Measurements from ENCODE around the gene WDR27. TPM values are rescaled to one million over a fixed set of nuclear protein-coding genes. Genes with fewer than 3 reads are reported as not detected.
A peak's percentile ranks its signal among the peaks of the same experiment; 100 is the strongest.

WDR27 gene
- total and polyA plus RNA-seq, 11 donors: 2.2 to 12.3 (median 5.7) TPM

DNA sequence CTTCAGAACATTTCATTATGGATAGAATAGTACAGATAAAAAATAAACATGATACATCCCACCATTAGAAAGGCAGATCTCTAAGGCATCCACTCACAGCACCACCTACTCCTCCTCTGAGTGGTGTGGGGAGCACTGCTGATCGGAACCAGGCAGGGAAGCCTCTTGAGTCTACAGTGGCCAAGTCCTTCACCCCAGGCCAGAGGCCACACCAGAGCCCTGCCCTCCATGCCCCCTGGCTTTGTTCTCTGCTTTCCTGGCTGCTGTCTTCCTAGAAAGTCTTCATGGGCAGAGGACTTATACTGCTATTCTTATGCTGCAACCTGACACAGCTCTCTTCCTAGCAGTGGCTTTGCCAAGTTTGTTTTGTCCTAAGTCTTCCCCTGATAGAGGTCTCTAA is 246.4 kb downstream of the WDR27 start:
- H3K27ac ChIP-seq: no peak overlapping the region
- no peaks in the 10 kb centered on the region for H3K36me3 ChIP-seq
- intact Hi-C loops (cut with DNase I): no loop called here
- peaks cover 0 to 18% (median 4%) of the 10 kb centered on the region in 12 donors for H3K9me3 ChIP-seq
- peaks cover 0 to 10% (median 0%) of the 10 kb centered on the region in 12 donors for H3K4me1 ChIP-seq
- DNase-seq (no peak), ATAC-seq (no peak)
- no peak for TF ChIP-seq POLR2A (IDR thresholded peaks at IDR 0.05)
- TF ChIP-seq, protein P1, sequence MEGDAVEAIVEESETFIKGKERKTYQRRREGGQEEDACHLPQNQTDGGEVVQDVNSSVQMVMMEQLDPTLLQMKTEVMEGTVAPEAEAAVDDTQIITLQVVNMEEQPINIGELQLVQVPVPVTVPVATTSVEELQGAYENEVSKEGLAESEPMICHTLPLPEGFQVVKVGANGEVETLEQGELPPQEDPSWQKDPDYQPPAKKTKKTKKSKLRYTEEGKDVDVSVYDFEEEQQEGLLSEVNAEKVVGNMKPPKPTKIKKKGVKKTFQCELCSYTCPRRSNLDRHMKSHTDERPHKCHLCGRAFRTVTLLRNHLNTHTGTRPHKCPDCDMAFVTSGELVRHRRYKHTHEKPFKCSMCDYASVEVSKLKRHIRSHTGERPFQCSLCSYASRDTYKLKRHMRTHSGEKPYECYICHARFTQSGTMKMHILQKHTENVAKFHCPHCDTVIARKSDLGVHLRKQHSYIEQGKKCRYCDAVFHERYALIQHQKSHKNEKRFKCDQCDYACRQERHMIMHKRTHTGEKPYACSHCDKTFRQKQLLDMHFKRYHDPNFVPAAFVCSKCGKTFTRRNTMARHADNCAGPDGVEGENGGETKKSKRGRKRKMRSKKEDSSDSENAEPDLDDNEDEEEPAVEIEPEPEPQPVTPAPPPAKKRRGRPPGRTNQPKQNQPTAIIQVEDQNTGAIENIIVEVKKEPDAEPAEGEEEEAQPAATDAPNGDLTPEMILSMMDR (IDR thresholded peaks at IDR 0.05): no peak
- WGBS, 4 donors: 73 to 95% (median 90%) methylated on average over 1 of the region's 1 CpG
- H3K4me3 ChIP-seq: no peak overlapping the region
- no peaks in the 10 kb centered on the region for H3K27me3 ChIP-seq

DNA sequence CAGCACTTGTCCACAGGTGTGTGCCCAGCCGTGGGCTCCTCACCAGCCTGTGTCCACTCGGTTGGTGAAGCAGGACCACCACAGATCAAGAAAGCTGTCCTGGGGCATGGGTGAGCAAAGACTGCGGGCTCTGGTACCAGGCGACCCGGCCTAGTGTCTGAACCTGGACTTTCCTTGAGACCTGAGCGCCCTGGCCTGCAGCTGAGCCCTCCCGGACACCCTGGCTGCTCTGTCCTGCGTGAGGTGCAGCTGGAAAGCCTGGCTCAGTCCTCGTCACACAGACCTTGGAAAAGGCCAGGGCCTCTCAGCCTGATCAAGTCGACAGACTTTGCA is 247.0 kb downstream of the WDR27 start:
- ATAC-seq: no peak
- WGBS, 4 donors: 90 to 95% (median 92%) methylated on average over 10 of the region's 10 CpGs
- Histone ChIP-seq H3K27me3 (no peaks in the 10 kb centered on the region), H3K4me3 (no peak overlapping the region), H3K9me3 (peaks cover 0 to 12% (median 2%) of the 10 kb centered on the region in 12 donors), H3K36me3 (no peaks in the 10 kb centered on the region), H3K4me1 (peaks cover 0 to 10% (median 0%) of the 10 kb centered on the region in 12 donors), H3K27ac (no peak overlapping the region)
- TF ChIP-seq POLR2A (IDR thresholded peaks at IDR 0.05): no peak
- TF ChIP-seq, protein P1 (IDR thresholded peaks at IDR 0.05): no peak
- intact Hi-C loops (cut with DNase I): no loop called here
- DNase-seq: no peak

GRCh38 chr6:169454204-169454871 is 247.5 kb downstream of the WDR27 start:
- no peak overlapping the region for H3K4me3 ChIP-seq
- intact Hi-C loops (cut with DNase I): no loop called here
- H3K9me3 ChIP-seq: peaks cover 0 to 7% (median 0%) of the 10 kb centered on the region in 12 donors
- H3K27ac ChIP-seq: no peak overlapping the region
- TF ChIP-seq POLR2A (IDR thresholded peaks at IDR 0.05): no peak
- TF ChIP-seq, protein P1 (IDR thresholded peaks at IDR 0.05): no peak
- no peak for DNase-seq
- H3K27me3 ChIP-seq: no peaks in the 10 kb centered on the region
- no peaks in the 10 kb centered on the region for H3K36me3 ChIP-seq
- whole genome bisulfite sequencing, 4 donors: 54 to 76% (median 70%) methylated on average over 8 of the region's 8 CpGs
- ATAC-seq: no peak
- peaks cover 0 to 10% (median 0%) of the 10 kb centered on the region in 12 donors for H3K4me1 ChIP-seq

DNA sequence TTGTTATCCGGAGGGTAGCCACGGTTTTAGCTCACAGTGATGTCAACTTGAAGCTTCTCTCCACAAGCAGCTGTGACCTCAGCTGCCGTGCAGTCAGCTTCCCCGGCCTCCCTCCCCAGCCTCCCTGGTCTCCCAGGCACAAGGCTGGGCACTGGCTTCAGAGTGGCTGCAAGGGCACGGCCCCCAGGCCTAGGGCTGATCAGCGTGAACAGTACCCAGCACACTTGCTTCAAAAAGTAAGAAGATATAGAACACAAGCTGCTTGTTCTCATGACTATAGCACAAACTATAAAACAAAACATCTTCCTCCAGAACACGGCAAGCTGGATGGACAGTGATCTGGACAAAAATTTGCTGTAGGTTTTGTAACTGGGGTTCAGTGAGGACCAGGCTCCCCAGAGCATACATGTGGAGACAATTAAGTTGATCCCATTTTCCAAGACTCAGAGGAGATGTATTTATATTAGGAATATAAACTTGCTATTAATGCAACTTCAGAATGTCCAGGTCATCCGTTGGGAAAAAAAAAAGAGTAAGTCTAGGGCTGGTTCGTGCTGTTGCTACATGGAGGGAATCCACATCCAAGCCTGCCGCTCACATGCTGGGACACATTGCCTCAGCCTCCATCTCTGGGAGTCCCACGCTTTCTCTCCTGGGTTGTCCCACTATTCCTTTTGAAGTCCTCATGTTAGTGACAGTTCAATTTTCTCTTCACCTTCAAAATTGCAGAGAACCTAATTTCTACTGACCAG is 248.8 kb downstream of the WDR27 start:
- WGBS, 4 donors: 85 to 91% (median 87%) methylated on average over 11 of the region's 11 CpGs
- no peaks in the 10 kb centered on the region for H3K27me3 ChIP-seq
- H3K27ac ChIP-seq: peak overlapping the region in 11 of 12 donors; percentile 58 to 84 (median 76)
- TF ChIP-seq, protein P1 (IDR thresholded peaks at IDR 0.05): no peak
- no peak for TF ChIP-seq POLR2A (IDR thresholded peaks at IDR 0.05)
- intact Hi-C loops (cut with DNase I): no loop called here
- H3K4me3 ChIP-seq: peak overlapping the region in 6 of 12 donors; percentile 36 to 51 (median 44)
- no peaks in the 10 kb centered on the region for H3K36me3 ChIP-seq
- peaks cover 0 to 10% (median 0%) of the 10 kb centered on the region in 12 donors for H3K4me1 ChIP-seq
- H3K9me3 ChIP-seq: no peaks in the 10 kb centered on the region
- ATAC-seq (peak in 1 of 4 donors; percentile 13), DNase-seq (no peak)

Data from heart left ventricle (tissue), 16 donors.